ENCODE data around the gene C8B. TPM values are rescaled to one million over a fixed set of nuclear protein-coding genes. Genes with fewer than 3 reads are reported as not detected.

C8B gene
- total RNA-seq, 1 experiment from 2014 or later, result not detected

- Histone ChIP-seq H3K27ac (ENCODE audit: insufficient read length, low read depth, low read length) (no peak overlapping the region), H2BK5ac (ENCODE audit: insufficient read length, low read length) (no peak overlapping the region), H4K91ac (ENCODE audit: insufficient read length, low read depth, low read length) (no peak overlapping the region), H2BK15ac (ENCODE audit: low read depth, low read length) (no peak overlapping the region), H2BK120ac (ENCODE audit: low read depth, low read length, poor library complexity, severe bottlenecking) (no peak overlapping the region), H3K18ac (ENCODE audit: insufficient read length, low read depth, low read length) (no peak overlapping the region), H3K14ac (ENCODE audit: insufficient read depth, low read length) (no peak overlapping the region), H2BK20ac (ENCODE audit: low read depth, low read length, poor library complexity, severe bottlenecking) (no peak overlapping the region), H3T11ph (ENCODE audit: low read length) (no peak overlapping the region), H3K4me1 (ENCODE audit: insufficient read depth, low read length) (no peaks in the 10 kb centered on the region), H2BK12ac (ENCODE audit: insufficient read length, low read depth, low read length) (no peak overlapping the region), H3K79me2 (ENCODE audit: insufficient read depth, low read length) (no peaks in the 10 kb centered on the region), H2AK5ac (ENCODE audit: insufficient read length, low read length) (no peak overlapping the region), H3K27me3 (ENCODE audit: insufficient read depth, low read length) (no peaks in the 10 kb centered on the region), H3K9ac (ENCODE audit: extremely low read depth, insufficient read length, low read length) (no peak overlapping the region), H3K9me3 (ENCODE audit: control insufficient read depth, low read depth, low read length) (no peaks in the 10 kb centered on the region), H3K79me1 (ENCODE audit: insufficient read depth, low read depth, low read length, poor library complexity, severe bottlenecking) (no peaks in the 10 kb centered on the region), H3K4ac (ENCODE audit: low read depth, low read length) (no peak overlapping the region), H4K8ac (replicated peaks; ENCODE audit: insufficient read length, low read depth, low read length) (no peak overlapping the region), H3K56ac (ENCODE audit: insufficient read length, low read depth, low read length) (no peak overlapping the region), H3K23me2 (ENCODE audit: insufficient read length, low read depth, low read length, poor library complexity, severe bottlenecking) (no peaks in the 10 kb centered on the region), H4K5ac (ENCODE audit: insufficient read length, low read depth, low read length) (no peak overlapping the region), H3K4me2 (ENCODE audit: insufficient read depth, insufficient read length, low read length) (no peak overlapping the region), H4K20me1 (ENCODE audit: control insufficient read depth, insufficient read depth, insufficient read length) (no peaks in the 10 kb centered on the region), H3K23ac (ENCODE audit: insufficient read length, low read depth, low read length) (no peak overlapping the region), H2AFZ (ENCODE audit: low read length) (no peak overlapping the region)
- Mint-ChIP-seq H3K36me3 (ENCODE audit: insufficient read depth in 1 of 3, low read depth in 3 of 3) (no peaks in the 10 kb centered on the region), H3K27me3 (ENCODE audit: low read depth) (no peaks in the 10 kb centered on the region), H3K27ac (no peak overlapping the region), H3K4me3 (no peak overlapping the region), H3K9me3 (no peaks in the 10 kb centered on the region), H3K4me1 (peaks cover 11 to 18% of the 10 kb centered on the region in 2 experiments)
- no peak for TF ChIP-seq CTCF (conservative IDR thresholded peaks at IDR 0.05)
- no CpG with 5 or more reads among the region's 3 CpGs for WGBS (ENCODE audit: extremely low coverage, insufficient read length, low lambda C conversion rate)
- no peak for DNase-seq
These were observed 25.8 kb upstream of the C8B start for GRCh38 chr1:56991576-56991975.

Measured in H9 (cell line).